Retina (tissue), 1 donor: Measurements from ENCODE around the gene COPE.
"Not testable (repeated sequence)": the region's sequence is repeated elsewhere in the genome, so short reads cannot be mapped to it uniquely, and the experiment has no call there.

ENCODE experiments used
- DNase-seq: peaks from one replicate; pipeline ENCODE4 v3.0.0-alpha.2; 2016

COPE gene

GRCh38 chr19:18919086-18919899 is at the start of gene COPE, which contains the start of gene DDX49:
TSS of gene COPE (minus strand) at chr19:18919387. CDS start at chr19:18919348, 39 bp downstream.
TSS of gene DDX49 (plus strand) at chr19:18919715. CDS start at chr19:18919742, 27 bp downstream.
- peak; percentile 100 for DNase-seq

GRCh38 chr19:18967358-18968146 is 48.4 kb upstream of the COPE start:
- DNase-seq: no peak

- DNase-seq: no peak
Observed at GRCh38 chr19:18966307-18966706, 47.1 kb upstream of the COPE start.

- DNase-seq: no peak
Observed at GRCh38 chr19:18964121-18964520, 44.9 kb upstream of the COPE start.

- peak; percentile 9 for DNase-seq
Observed at GRCh38 chr19:18961767-18962620, 42.8 kb upstream of the COPE start.

GRCh38 chr19:18960370-18960769 is 41.2 kb upstream of the COPE start:
- no peak for DNase-seq

- no peak for DNase-seq
Observed at GRCh38 chr19:18955042-18955441, 35.9 kb upstream of the COPE start.

- DNase-seq: no peak
Observed at GRCh38 chr19:18954094-18954493, 34.9 kb upstream of the COPE start.

- DNase-seq: not testable (repeated sequence)
Observed at GRCh38 chr19:18952364-18953003, 33.3 kb upstream of the COPE start.

- no peak for DNase-seq
Observed at GRCh38 chr19:18951721-18952281, 32.6 kb upstream of the COPE start.

GRCh38 chr19:18949858-18950257 is 30.7 kb upstream of the COPE start:
- no peak for DNase-seq

- DNase-seq: no peak
Observed at GRCh38 chr19:18948976-18949356, 29.8 kb upstream of the COPE start.

- DNase-seq: no peak
Observed at GRCh38 chr19:18948075-18948975, 29.1 kb upstream of the COPE start.

GRCh38 chr19:18946918-18947317 is 27.7 kb upstream of the COPE start:
- DNase-seq: no peak

- DNase-seq: no peak
Observed at GRCh38 chr19:18946335-18946734, 27.1 kb upstream of the COPE start.

- no peak for DNase-seq
Observed at GRCh38 chr19:18945297-18945696, 26.1 kb upstream of the COPE start.

GRCh38 chr19:18943465-18943864 is 24.3 kb upstream of the COPE start:
- no peak for DNase-seq

- no peak for DNase-seq
Observed at GRCh38 chr19:18942692-18943091, 23.5 kb upstream of the COPE start.

- peak; percentile 54 for DNase-seq
Observed at GRCh38 chr19:18941628-18942354, 22.6 kb upstream of the COPE start.
